ENCODE measurements around the gene TESPA1. TPM values are rescaled to one million over a fixed set of nuclear protein-coding genes. Genes with fewer than 3 reads are reported as not detected.

Gene TESPA1
- total and polyA plus RNA-seq, 2 of the 8 experiments (the other 6 are each of a cell fraction or from before 2014, with no cell fraction given), result not detected

GRCh38 chr12:54991991-54992375 lies 7.4 kb upstream of the TESPA1 start (continued):
- TF ChIP-seq TAF1 (IDR thresholded peaks at IDR 0.05; ENCODE audit: low read depth, low read length) (no peak), TEAD4 (IDR thresholded peaks at IDR 0.05; ENCODE audit: low read depth, low read length) (no peak), SUZ12 (IDR thresholded peaks at IDR 0.05; ENCODE audit: low read length) (no peak), CEBPB (IDR thresholded peaks at IDR 0.05; ENCODE audit: low read depth, low read length) (no peak), JUND (IDR thresholded peaks at IDR 0.05; ENCODE audit: low read length) (no peak), SIN3A (conservative IDR thresholded peaks at IDR 0.05 in 1 of 2, IDR thresholded peaks at IDR 0.05 in 1 of 2; ENCODE audit: low read depth in 1 of 2, low read length in 2 of 2) (no peak)
